ENCODE results near the gene CAPN5. TPM values are rescaled to one million over a fixed set of nuclear protein-coding genes. Genes with fewer than 3 reads are reported as not detected.

Gene CAPN5
- total RNA-seq, 1 experiment from 2014 or later, result 17.3 TPM

DNA sequence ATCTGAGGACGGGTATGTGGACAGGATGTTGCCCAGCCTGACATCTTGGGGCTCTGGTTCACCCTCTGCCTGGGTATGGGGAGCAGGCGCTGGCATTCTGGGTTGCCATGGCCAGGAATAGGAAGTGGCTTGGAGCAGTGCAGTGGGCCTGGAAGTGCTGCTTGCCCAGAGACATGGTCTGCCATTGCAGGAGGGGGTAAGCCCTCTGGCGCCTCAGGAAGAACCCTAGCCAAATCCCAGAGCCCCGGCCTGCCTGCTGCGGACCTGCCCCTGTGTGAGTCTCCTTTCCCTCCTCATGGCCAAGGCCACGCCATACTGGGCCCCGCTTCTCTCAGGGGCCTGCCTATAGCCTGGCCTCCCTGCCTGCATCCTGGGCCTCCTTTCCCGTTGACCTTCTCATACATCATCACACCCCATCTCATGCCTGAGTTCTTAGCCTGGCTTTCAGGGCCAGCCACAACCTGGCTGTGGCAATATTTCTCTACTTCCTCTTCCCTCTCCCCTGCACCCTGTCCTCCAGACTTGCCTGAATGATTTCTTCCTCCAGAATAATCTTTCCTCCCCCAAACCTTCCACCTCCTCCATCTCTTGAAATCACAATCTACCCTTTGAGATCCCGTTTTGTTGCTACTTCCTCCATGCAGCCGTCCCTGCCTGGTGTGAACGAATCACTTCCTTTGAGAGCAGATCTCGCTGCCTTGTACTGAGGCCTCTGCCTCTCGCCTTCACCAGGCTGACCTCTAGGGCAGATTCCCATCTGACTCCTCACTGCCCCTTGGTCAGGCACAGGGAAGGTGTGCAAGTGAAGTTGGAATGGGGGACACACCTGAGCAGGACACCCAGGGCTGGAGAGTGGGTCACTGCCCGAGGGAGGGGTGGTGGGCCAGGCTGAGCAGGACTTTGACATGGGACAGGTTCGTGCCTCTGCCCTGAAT is 5.2 kb downstream of the CAPN5 start:
- intact Hi-C loops (cut with micrococcal nuclease; ENCODE audit: unreplicated experiment), result no loop called here
- no peaks in the 10 kb centered on the region for H3K9me3 ChIP-seq (ENCODE audit: control insufficient read depth, insufficient read depth, low read depth, low read length)
- no peak overlapping the region for H3K27ac ChIP-seq (ENCODE audit: low read length)
- TF ChIP-seq POLR2AphosphoS5 (IDR thresholded peaks at IDR 0.05; ENCODE audit: low read depth, low read length) (no peak), SIN3A (IDR thresholded peaks at IDR 0.05; ENCODE audit: borderline replicate concordance, insufficient read depth, low read depth, low read length) (no peak)
- H3K4me3 ChIP-seq (ENCODE audit: low read depth in 2 of 2, low read length in 2 of 2), result no peak overlapping the region
- no peaks in the 10 kb centered on the region for H3K27me3 ChIP-seq (ENCODE audit: control insufficient read depth, insufficient read depth, low read length)
- no peaks in the 10 kb centered on the region for H3K36me3 ChIP-seq (ENCODE audit: control insufficient read depth, insufficient read depth, low read length)
- DNase-seq (ENCODE audit: low read depth, low spot score), result no peak
- in situ Hi-C loops (cut with HindIII; ENCODE audit: low pct_unique_long_range_greater_than_20kb, low sequenced_read_pairs), result no loop called here
- BruUV-seq (replicated peaks), result no TSS peak
- H3K4me1 ChIP-seq (ENCODE audit: control insufficient read depth, insufficient read depth, low read length), result peaks cover 9% of the 10 kb centered on the region
- no peak for ATAC-seq
- CTCF ChIA-PET, result interaction anchor here (2.1 kb wide), 1 partner anchor 19 kb away, joined by 14 read pairs; no protein-coding TSS in a partner anchor
- POLR2A ChIA-PET, result no interaction called here

DNA sequence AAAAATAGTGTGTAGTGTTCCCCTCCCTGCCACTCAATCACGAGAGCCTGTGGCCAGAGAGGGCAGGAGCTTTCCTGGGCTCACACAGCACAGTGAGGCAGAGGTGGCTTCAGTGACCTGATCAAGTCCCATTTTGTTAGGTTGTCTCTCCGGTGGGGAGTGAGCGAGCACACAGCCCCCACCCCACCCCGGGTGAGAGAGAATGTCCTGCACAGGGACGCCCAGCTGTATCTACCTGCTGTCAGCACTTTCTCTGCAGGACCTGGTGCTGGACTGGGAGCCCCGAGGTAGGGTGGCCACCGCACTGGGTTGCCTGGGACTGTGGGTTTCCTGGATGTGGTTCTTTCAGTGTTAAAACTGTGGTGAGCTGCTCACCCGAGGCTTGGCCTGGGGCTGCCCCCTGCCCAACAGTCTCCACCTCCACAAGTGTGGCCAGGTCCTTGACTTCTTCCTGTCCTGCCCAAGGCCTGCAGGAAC is 6.1 kb downstream of the CAPN5 start:
- Histone ChIP-seq H3K27me3 (ENCODE audit: control insufficient read depth, insufficient read depth, low read length) (no peaks in the 10 kb centered on the region), H3K36me3 (ENCODE audit: control insufficient read depth, insufficient read depth, low read length) (no peaks in the 10 kb centered on the region), H3K4me1 (ENCODE audit: control insufficient read depth, insufficient read depth, low read length) (peaks cover 9% of the 10 kb centered on the region), H3K9me3 (ENCODE audit: control insufficient read depth, insufficient read depth, low read depth, low read length) (no peaks in the 10 kb centered on the region), H3K4me3 (ENCODE audit: low read depth in 2 of 2, low read length in 2 of 2) (no peak overlapping the region), H3K27ac (ENCODE audit: low read length) (no peak overlapping the region)
- no peak for TF ChIP-seq SIN3A (IDR thresholded peaks at IDR 0.05; ENCODE audit: borderline replicate concordance, insufficient read depth, low read depth, low read length)
- TF ChIP-seq POLR2AphosphoS5 (IDR thresholded peaks at IDR 0.05; ENCODE audit: low read depth, low read length), result no peak
- no peak for TF ChIP-seq TCF7L2 (IDR thresholded peaks at IDR 0.05; ENCODE audit: low read depth, low read length)
- TF ChIP-seq, protein P1, sequence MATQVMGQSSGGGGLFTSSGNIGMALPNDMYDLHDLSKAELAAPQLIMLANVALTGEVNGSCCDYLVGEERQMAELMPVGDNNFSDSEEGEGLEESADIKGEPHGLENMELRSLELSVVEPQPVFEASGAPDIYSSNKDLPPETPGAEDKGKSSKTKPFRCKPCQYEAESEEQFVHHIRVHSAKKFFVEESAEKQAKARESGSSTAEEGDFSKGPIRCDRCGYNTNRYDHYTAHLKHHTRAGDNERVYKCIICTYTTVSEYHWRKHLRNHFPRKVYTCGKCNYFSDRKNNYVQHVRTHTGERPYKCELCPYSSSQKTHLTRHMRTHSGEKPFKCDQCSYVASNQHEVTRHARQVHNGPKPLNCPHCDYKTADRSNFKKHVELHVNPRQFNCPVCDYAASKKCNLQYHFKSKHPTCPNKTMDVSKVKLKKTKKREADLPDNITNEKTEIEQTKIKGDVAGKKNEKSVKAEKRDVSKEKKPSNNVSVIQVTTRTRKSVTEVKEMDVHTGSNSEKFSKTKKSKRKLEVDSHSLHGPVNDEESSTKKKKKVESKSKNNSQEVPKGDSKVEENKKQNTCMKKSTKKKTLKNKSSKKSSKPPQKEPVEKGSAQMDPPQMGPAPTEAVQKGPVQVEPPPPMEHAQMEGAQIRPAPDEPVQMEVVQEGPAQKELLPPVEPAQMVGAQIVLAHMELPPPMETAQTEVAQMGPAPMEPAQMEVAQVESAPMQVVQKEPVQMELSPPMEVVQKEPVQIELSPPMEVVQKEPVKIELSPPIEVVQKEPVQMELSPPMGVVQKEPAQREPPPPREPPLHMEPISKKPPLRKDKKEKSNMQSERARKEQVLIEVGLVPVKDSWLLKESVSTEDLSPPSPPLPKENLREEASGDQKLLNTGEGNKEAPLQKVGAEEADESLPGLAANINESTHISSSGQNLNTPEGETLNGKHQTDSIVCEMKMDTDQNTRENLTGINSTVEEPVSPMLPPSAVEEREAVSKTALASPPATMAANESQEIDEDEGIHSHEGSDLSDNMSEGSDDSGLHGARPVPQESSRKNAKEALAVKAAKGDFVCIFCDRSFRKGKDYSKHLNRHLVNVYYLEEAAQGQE (IDR thresholded peaks at IDR 0.05; ENCODE audit: insufficient read depth in 1 of 2, low read depth in 2 of 2, low read length in 1 of 2), result no peak
- TF ChIP-seq, protein P2, sequence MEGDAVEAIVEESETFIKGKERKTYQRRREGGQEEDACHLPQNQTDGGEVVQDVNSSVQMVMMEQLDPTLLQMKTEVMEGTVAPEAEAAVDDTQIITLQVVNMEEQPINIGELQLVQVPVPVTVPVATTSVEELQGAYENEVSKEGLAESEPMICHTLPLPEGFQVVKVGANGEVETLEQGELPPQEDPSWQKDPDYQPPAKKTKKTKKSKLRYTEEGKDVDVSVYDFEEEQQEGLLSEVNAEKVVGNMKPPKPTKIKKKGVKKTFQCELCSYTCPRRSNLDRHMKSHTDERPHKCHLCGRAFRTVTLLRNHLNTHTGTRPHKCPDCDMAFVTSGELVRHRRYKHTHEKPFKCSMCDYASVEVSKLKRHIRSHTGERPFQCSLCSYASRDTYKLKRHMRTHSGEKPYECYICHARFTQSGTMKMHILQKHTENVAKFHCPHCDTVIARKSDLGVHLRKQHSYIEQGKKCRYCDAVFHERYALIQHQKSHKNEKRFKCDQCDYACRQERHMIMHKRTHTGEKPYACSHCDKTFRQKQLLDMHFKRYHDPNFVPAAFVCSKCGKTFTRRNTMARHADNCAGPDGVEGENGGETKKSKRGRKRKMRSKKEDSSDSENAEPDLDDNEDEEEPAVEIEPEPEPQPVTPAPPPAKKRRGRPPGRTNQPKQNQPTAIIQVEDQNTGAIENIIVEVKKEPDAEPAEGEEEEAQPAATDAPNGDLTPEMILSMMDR (IDR thresholded peaks at IDR 0.05), result no peak
- CTCF ChIA-PET, result interaction anchor here (0.7 to 2.1 kb wide), 3 partner anchors 16 to 25 kb away, joined by 3 to 14 read pairs (median 6); no protein-coding TSS in a partner anchor
- no peak for DNase-seq (ENCODE audit: low read depth, low spot score)
- intact Hi-C loops (cut with micrococcal nuclease; ENCODE audit: unreplicated experiment), result no loop called here
- BruUV-seq (replicated peaks), result no TSS peak
- POLR2A ChIA-PET, result no interaction called here
- peak; percentile 11 for ATAC-seq
- in situ Hi-C loops (cut with HindIII; ENCODE audit: low pct_unique_long_range_greater_than_20kb, low sequenced_read_pairs), result no loop called here
